Lung microvascular endothelial cell (primary cell): ENCODE results near the gene EPG5. TPM values are rescaled to one million over a fixed set of nuclear protein-coding genes. Genes with fewer than 3 reads are reported as not detected.
"Not testable (repeated sequence)": the region's sequence is repeated elsewhere in the genome, so short reads cannot be mapped to it uniquely, and the experiment has no call there.

ENCODE experiments used
- DNase-seq, 2 donors: peaks; one replicate each; pipeline versions ENCODE4 v3.0.0 to v3.0.0-alpha.2; 2010; ENCODE audit warnings: low read depth in 2 of 2
- total RNA-seq: library from RNA; depleted of rRNA; stranded (reverse); fragments of >200 nt; gene quantifications from 2 replicates; pipeline ENCODE4 v1.2.1, GENCODE V29; 2014

Gene EPG5
- total RNA-seq, 1 donor from 2014 or later = 12.1 TPM

DNA sequence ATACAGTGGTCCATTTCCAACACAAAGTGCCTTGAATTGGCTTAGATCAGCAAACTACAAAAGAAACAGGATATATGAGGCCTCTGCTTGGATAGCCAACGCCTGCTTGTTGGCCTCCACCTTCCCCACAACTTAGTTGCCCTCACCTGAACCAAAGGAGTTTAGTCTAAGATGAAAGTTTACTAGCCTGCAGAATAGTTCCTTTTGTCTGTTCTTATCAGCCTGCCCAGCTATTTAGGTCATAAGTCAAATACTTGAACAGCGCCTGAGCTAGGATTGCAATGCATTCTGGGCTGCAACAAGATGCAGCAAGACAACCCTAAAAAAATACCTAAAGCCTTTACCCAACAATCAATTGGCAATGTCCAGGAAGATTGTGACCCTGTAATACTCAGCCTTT is 13.1 kb upstream of the EPG5 start:
- no peak for DNase-seq

DNA sequence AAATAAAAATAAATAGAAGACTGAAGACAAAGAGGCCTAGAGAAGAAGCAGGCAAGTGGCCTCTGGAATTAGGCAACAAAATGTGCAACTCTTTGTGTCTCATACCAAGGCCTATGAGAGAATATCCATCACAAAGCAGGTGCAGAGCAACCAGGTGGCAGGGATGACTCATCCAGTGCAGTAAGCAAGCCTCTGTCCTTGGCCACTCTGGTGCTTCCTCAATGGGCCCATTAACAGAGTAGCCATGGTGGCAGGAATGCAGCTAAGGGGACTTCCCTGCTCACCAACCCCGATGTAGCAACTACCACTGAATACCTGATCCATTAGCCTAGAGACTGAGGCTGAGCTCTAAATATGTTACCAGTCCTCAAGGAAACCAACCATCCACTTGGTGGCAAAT is 11.0 kb upstream of the EPG5 start:
- DNase-seq = no peak

DNA sequence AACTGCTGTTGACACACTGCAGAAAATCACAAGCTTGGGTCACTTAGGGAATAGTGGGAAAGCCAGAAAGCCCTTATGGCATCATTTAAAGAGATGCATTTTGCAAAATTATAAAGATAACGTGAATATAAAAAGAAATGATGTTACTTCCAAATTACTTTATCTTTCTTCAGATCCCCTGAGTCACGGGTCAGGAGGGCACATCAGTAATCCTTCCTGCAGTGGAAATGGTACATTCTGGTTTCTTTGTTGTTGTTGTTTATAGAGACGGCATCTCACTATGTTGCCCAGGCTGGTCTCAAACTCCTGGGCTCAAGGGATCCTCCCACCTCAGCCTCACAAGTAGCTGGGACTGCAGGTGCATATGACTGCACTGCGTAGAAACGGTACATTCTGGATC is 9.8 kb upstream of the EPG5 start:
- DNase-seq = peak in 1 of 2 donors; percentile 54

DNA sequence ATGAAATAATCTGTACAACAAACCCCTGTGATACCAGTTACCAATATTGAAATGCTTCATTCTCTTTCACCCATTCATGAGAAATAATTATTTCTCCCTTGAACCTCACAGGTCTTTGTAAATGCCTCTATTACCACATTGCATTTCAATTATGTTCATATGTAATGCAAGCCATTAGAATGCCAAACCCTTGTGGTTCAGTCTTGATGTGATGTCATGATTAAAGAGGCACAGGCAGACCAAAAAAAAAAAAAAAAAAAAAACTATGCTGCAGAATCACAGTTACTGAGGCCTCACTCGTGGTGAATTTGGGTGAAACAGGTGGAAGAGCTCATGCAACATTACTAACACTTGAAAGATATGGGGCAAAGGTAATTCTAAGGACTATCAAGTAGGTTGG is 9.4 kb upstream of the EPG5 start:
- no peak for DNase-seq

DNA sequence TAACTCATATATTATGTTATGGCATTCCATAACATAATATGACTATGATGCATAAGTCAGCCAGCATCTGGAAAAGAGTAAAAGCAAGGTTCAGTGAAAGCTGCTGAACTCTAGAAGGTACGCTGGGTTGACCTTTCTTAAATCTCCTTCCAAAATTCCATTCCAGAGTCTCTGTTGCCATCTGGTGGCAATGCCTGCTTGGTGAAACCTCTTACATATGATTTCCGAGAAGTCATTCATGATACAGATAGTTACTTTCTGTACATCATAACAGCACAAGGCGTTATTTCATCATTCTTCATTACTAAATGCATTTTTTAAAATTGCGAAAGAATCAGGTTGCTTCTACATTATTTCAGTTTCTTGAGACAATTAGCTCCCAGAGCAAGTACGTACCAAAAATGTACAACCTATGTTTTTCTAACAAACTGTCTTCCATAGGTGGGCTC is 7.0 kb upstream of the EPG5 start:
- peak; percentile 75 to 76 for DNase-seq

DNA sequence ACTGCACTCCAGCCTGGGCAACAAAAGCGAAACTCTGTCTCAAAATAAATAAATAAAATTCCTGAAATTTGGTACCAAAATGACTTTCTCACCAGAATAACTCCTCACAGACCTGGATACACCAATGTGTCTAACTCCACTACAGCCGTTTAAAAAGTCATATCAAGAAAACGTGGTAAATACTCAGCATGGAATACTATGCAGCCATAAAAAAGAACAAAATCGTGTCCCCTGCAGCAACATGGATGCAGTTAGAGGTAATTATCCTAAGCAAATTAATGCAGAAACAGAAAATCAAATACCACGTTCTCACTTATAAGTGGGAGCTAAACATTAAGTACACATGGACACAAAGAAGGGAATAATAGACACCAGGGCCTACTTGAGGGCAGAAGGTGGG is 2.2 kb downstream of the EPG5 start:
- DNase-seq = not testable (repeated sequence)

DNA sequence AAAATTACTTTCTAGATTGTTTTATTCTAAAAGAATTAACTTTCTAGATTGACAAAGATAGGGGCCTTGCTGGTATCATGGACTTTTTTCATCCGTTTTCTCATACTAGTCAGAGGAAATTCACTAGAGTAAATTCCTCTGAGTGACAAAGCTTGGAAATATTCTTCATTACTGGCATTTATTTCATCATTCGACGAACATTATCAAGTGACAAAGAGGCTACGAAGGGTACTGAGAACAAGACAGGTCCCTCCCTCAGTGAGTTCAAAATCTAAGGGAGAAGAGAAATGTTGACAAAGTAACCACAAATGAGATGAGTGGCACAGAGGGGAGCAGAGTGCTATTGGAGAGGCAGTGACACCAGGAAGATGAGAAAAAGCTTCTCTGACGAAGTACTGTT is 4.3 kb downstream of the EPG5 start:
- peak in 1 of 2 donors; percentile 9 for DNase-seq

DNA sequence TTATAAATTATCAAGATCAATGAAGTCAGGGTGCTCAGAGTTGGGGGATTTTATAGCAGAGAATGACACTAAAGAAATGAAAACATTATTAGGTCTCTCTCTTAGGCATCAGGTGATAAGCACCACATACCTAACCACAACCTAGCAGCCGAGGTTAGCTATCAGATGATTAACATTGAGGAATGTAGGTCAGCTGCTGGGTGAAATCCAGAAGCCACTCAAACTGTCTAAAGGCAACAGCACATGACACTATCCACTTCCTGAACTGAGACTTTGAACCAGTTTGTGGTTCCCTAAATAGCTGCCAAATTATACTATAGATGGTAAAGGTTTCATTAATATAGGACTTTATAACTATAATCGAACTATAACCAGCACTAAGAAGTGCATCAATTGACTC is 4.7 kb downstream of the EPG5 start:
- peak; percentile 42 to 44 for DNase-seq

DNA sequence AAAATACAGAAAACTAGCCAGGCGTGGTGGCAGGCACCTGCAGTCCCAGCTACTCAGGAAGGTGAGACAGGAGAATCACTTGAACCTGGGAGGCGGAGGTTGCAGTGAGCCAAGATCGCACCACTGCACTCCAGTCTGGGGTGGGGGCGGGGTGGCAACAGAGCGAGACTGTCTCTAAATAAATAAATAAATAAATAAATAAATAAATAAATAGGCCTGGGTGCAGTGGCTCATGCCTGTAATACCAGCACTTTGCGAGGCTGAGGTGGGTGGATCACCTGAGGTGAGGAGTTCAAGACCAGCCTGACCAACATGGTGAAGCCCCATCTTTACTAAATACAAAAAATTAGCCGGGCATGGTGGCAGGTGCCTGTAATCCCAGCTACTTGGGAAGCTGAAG is 7.6 kb downstream of the EPG5 start:
- DNase-seq = not testable (repeated sequence)

DNA sequence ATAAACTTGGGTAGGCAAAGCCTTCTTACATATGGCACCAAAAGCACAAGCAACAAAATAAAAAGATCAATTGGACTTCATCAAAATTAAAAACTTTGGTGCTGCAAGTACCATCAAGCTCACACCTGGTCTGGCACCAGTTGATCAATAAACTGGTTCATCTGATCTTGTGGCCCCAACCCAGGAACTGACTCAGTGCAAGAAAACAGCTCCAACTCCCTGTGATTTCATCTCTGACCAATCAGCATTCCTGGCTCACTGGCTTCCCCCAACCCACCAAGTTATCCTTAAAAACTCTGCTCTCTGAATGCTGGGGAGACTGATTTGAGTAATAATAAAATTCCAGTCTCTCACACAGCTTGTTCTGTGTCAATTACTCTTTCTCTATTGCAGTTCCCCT is 8.4 kb downstream of the EPG5 start:
- DNase-seq = no peak

DNA sequence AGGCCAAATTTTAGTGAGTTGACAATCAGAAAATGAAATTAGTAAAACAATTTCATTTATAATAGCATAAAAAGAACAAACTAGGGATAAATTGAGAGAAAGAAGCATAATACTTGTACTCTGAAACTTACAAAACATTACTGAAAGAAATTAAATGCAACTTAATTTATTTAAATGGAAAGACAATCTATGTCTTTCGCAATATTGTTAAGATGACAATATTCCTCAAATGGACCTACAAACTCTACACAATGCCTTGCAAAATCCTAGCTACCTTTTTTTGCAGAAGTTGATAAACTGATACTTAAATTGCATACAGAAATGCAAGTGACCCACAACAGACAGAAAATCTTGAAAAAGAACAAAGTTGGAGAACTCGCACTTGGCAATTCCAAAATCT is 9.1 kb downstream of the EPG5 start:
- no peak for DNase-seq

DNA sequence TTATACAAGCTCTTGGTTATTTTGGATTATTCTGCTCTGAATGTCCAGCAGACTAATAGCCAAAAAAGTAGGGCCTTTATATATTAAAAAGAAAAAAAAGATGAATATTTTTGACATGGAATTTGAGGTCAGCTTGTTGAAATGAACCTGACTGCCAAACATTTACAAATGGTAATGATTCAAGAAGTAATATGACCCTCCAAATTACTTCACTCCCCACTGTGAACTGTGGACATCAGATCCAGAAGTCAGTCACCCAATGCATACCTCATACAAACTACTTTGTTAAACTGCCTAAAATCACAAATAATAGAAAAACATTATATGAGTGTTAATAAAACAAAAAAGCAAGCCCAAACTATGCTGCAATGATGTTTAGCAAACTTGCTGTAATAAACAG is 10.0 kb downstream of the EPG5 start:
- DNase-seq = no peak

DNA sequence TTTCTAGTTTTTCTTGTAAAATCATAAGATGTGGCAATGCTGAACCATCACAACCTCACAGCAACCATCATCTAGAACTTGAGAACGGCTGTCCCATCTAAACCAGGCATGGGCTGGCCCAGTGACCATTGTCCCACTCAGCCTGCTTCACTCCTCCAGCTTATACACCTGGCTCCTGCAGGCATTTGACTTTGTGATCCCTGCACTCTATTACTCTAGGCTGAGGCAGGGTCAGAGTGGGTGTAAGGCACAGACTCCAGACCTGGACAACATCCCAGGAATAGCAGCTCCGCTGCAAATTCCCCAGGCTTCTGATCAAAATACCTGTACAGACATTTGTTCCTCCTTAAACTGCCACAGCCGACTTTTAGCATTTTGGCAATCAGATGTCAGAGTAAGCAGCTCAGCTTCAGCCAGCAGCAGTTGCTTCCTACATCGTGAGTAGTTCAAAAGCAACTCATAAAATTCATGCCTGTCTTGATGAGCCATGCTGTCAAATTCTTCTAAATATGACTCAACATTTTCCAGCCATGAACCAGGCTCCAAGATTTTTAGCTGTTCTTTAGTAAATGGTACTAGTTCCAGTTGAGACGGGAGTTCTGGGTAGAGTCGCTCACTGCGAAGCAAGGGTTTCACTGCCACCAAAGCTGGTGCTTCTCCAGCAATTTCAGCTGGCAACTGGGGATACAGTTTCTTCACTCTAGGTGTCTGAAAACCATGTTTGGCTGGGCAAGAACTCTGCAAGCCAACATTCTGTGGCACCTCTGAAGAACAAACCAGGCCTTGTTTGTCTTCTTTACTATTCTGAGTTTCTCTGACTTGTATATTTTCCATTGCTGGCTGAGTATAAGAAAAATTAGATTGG is 12.8 kb downstream of the EPG5 start:
- DNase-seq = peak in 1 of 2 donors; percentile 67

DNA sequence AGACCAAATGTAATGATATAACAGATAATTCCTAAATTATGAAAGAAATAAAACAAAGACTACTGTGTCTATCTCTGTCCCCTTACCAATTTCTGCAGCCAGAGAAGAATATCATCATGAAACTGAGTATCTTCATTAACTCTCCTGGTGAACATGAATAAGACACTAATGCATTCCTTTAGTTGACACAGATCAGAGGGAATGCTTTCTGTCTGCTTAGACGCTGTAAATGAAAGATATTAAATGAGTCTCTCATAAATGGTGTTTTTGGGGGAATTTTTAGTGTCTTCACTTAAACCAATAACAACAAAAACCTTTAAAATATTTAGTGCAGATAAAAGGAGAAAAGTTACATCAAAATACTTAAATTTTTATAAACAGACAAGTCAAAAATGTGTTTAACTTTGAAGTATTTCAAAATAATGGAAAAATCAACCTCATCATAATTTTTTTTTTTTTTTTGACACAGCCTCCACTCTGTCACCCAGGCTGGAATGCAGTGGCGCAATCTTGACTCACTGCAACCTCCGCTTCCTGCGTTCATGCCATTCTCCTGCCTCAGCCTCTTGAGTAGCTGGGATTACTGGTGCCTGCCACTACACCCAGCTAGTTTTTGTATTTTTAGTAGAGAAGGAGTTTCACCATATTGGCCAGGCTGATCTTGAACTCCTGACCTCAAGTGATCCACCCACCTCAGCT is 16.0 kb downstream of the EPG5 start:
- peak; percentile 31 to 82 for DNase-seq

DNA sequence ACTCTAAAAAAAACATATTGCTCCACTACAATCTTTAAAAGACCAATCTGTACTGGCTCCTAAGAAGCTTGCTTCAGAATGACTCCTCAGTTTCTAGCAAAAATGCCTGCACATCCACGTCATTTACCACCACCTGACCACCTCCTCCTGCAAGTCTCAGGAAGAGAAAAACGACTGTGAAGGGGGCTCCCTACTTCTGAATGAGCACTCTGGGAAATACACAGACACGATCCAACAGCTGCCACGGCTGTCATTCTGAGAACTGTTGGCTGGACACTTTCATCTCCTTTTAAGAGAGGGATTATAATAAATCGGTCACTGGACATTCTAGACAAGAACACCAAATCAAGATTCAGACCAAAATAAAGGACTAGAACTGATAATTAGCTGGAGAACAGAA is 21.5 kb downstream of the EPG5 start:
- DNase-seq = no peak

DNA sequence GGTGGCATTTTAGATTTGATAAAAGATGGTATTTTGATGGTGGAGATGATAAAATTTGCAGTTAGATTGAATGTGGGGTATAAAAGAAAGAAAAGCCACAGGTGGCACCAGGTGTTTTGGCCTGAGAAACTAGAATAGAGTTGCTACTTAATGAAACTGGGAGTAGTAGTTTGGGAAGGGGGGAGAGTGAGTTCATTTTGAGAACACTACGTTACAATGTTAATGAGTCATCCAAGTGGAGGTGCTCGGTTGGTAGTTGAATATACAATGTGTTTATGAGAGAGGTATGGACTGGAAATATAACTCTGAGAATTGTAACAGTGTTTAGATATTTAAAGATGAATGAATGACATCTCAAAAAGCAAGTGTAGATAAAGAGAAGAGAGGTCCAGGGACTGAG is 26.4 kb downstream of the EPG5 start:
- no peak for DNase-seq

DNA sequence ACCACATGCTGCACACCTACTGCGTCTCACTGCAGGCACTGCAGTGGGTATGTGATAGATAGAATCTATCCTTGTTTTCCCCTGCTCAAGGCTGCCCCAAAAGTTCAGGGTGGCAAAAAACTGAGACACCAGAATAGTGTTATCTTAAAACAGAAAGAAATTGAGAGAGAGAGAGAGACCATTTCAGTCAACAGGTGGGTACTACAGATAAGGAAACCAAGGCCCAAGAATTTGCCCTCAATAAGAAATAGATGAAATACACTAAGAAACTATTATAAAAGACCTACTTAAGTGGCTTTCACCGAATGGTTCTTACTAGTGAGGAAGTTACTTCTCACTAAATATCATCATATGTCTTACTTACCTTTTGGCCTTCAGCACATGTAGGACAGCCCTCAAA is 27.9 kb downstream of the EPG5 start:
- DNase-seq = no peak

DNA sequence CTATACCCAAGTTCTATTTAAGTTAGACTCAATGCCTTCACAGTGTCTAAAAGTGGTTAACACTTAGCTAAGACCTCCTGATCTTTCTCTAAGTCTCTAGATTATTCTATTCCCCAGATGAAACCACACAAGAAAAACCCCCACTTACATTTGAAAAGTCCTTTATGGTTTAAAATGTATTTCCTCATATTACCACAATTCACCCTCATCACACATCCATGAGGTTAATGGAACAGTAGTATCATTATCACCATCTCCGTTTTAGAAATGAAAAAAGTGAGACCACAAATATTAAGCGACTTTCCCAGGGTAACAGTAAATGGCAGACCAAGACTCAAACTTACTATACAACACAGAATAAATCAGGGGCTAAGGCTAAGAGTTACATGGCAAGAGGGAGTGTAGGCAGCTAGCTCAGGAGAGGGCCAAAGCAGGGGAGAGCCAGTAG is 28.6 kb downstream of the EPG5 start:
- no peak for DNase-seq

DNA sequence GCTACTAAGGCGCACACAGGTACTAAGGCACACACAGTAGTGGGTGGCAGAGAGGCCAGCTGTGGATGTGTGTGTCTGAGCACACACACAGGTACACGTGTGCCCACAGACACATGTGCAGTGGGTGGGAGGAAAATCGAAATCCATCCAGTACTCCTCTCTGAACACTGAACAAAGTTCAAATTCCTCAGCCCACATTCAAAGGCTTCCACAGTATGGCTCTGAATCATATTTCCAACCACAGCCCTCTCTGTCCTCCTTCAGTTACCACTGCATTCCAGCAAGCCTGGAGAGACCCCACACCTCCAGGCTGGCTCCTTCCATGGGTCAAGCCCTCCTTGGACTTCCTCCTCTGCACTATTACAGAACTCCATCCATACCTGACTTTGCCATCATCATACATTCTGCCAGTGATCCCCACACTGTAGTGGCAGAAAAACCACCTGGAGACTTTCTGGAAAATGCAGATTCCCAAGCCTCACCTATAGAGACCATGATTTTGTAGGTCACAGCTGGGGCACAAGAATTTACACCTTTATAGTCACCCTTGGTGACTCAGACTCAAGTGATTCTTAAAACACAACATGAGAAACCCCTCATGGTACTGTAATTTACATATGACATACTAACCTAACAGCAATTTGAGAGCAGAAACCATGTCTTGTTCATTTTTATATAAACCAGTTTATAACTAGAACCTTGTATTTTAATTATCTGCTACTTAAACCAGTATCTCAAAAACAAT is 31.4 kb downstream of the EPG5 start:
- no peak for DNase-seq

DNA sequence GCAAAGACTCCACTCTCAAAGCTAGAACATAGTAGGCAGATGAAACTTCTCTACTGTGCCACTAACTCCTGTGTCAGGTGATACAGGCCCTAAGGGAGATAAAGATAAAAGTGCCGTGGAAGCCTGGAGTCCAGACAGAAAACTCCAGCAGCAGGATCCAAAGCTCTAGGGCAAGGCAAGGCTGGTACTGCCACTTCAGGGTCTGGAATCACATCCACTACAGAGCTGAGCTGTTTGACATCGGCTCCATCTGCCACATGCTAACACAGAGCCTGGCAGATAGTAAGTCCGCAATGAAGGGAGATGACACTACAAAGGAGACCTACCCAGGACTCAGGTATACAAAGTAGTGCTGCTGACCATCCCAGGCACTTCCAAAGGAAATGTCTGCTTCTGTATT is 34.4 kb downstream of the EPG5 start:
- DNase-seq = no peak

DNA sequence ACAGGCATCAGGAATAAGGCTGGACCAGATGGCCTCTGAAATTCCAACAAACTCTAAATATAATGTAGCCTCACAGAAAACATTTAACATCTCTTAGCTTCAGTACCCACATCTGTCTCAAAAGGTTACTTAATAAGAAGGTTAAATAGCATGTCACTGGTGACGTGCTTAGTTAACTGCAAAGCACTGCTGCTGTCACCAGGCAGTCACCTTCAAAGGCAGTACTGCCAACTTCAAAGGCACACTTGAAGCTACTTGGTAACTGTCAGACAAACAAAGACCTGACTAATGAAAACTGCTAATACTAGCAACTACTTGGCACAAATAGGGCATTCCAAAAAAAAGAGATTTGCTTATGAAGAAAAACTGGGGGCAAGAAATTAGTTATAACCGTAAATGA is 36.2 kb downstream of the EPG5 start:
- DNase-seq = no peak

DNA sequence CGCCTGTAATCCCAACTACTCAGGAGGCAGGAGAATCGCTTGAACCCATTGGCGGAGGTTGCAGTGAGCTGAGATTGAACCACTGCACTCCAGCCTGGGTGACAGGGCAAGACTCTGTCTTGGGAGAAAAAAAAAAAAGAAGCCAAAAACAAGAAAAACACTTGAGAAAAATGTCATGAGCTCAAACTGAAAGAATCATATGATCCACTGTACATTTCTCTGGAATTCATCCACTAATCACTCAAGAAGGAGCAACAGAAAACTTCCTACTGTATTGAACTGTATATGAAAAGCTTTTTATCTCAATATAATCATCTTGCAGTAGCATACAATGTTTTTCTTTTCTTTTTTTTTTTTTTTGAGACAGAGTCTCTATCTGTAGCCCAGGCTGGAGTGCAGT is 40.4 kb downstream of the EPG5 start:
- no peak for DNase-seq
